ENCODE results near the gene RHOJ.

The RHOJ gene

GRCh38 chr14:63318835-63319234 is 114.6 kb downstream of the RHOJ start, which contains the start of gene GPHB5:
TSS of gene GPHB5 (minus strand) at chr14:63318935. CDS start at chr14:63317849, 1,086 bp downstream.
- Mint-ChIP-seq H3K27me3 (ENCODE audit: low read depth) (peaks cover 2% of the 10 kb centered on the region), H3K4me3 (no peak within 1 kb of the TSS), H3K36me3 (ENCODE audit: low read depth) (no peaks in the 10 kb centered on the region), H3K4me1 (ENCODE audit: low read depth) (no peaks in the 10 kb centered on the region), H3K27ac (no peak within 1 kb of the TSS), H3K9me3 (no peaks in the 10 kb centered on the region)
- no peak for DNase-seq (ENCODE audit: low spot score)

- H3K9me3 Mint-ChIP-seq = no peaks in the 10 kb centered on the region
- H3K27me3 Mint-ChIP-seq (ENCODE audit: low read depth) = no peaks in the 10 kb centered on the region
- H3K4me1 Mint-ChIP-seq (ENCODE audit: low read depth) = no peaks in the 10 kb centered on the region
- H3K27ac Mint-ChIP-seq = no peak overlapping the region
- no peak for DNase-seq (ENCODE audit: low spot score)
- no peaks in the 10 kb centered on the region for H3K36me3 Mint-ChIP-seq (ENCODE audit: low read depth)
- no peak overlapping the region for H3K4me3 Mint-ChIP-seq
Measured at GRCh38 chr14:63322472-63322871, 118.2 kb downstream of the RHOJ start.

- DNase-seq (ENCODE audit: low spot score) = no peak
- H3K4me1 Mint-ChIP-seq (ENCODE audit: low read depth) = no peaks in the 10 kb centered on the region
- no peaks in the 10 kb centered on the region for H3K36me3 Mint-ChIP-seq (ENCODE audit: low read depth)
- no peak overlapping the region for H3K27ac Mint-ChIP-seq
- H3K4me3 Mint-ChIP-seq = no peak overlapping the region
- H3K27me3 Mint-ChIP-seq (ENCODE audit: low read depth) = no peaks in the 10 kb centered on the region
- no peaks in the 10 kb centered on the region for H3K9me3 Mint-ChIP-seq
Measured at GRCh38 chr14:63322897-63323573, 118.8 kb downstream of the RHOJ start.

- no peak overlapping the region for H3K4me3 Mint-ChIP-seq
- no peaks in the 10 kb centered on the region for H3K27me3 Mint-ChIP-seq (ENCODE audit: low read depth)
- H3K4me1 Mint-ChIP-seq (ENCODE audit: low read depth) = no peaks in the 10 kb centered on the region
- H3K36me3 Mint-ChIP-seq (ENCODE audit: low read depth) = no peaks in the 10 kb centered on the region
- H3K27ac Mint-ChIP-seq = no peak overlapping the region
- DNase-seq (ENCODE audit: low spot score) = no peak
- no peaks in the 10 kb centered on the region for H3K9me3 Mint-ChIP-seq
Measured at GRCh38 chr14:63326840-63327239, 122.6 kb downstream of the RHOJ start.

- Mint-ChIP-seq H3K9me3 (no peaks in the 10 kb centered on the region), H3K36me3 (ENCODE audit: low read depth) (no peaks in the 10 kb centered on the region), H3K4me1 (ENCODE audit: low read depth) (no peaks in the 10 kb centered on the region), H3K27ac (no peak overlapping the region), H3K4me3 (no peak overlapping the region), H3K27me3 (ENCODE audit: low read depth) (peaks cover 6% of the 10 kb centered on the region)
- no peak for DNase-seq (ENCODE audit: low spot score)
Measured at GRCh38 chr14:63328787-63329737, 124.8 kb downstream of the RHOJ start.

- Mint-ChIP-seq H3K9me3 (no peaks in the 10 kb centered on the region), H3K4me3 (no peak overlapping the region), H3K27me3 (ENCODE audit: low read depth) (peaks cover 18% of the 10 kb centered on the region), H3K4me1 (ENCODE audit: low read depth) (no peaks in the 10 kb centered on the region), H3K27ac (no peak overlapping the region), H3K36me3 (ENCODE audit: low read depth) (no peaks in the 10 kb centered on the region)
- DNase-seq (ENCODE audit: low spot score) = no peak
Measured at GRCh38 chr14:63342371-63342770, 138.1 kb downstream of the RHOJ start.

Data from T-helper 2 cell treated with Interferon-gamma antibody and Interleukin-4, amounts not matched to agents 5 μg/mL and 100 μg/mL, for 36 hours (primary cell).